G401 (cell line): Measurements from ENCODE around the gene AMOTL1. TPM values are rescaled to one million over a fixed set of nuclear protein-coding genes. Genes with fewer than 3 reads are reported as not detected.
"Not testable (repeated sequence)": the region's sequence is repeated elsewhere in the genome, so short reads cannot be mapped to it uniquely, and the experiment has no call there.

Experiments used
- DNase-seq: peaks from one replicate; pipeline ENCODE4 v3.0.0-alpha.2; 2015; ENCODE audit warnings: low spot score
- in situ Hi-C: cut with HindIII; loops from 2 replicates; pipeline ENCODE4 v1.10.0; 2016; ENCODE audit warnings: low sequenced_read_pairs, mixed read lengths
- total RNA-seq: library from RNA; depleted of rRNA; stranded (reverse); fragments of >200 nt; shearing (Covaris generic); gene quantifications from 2 replicates; pipeline ENCODE4 v1.2.3, GENCODE V29; 2014

AMOTL1 gene
- total RNA-seq, 1 experiment from 2014 or later = 45.9 TPM

GRCh38 chr11:94888204-94888603 is 120.0 kb downstream of the AMOTL1 start:
- DNase-seq = no peak
- in situ Hi-C loops = no loop called here

GRCh38 chr11:94895451-94895850 is 127.3 kb downstream of the AMOTL1 start:
- in situ Hi-C loops = no loop called here
- no peak for DNase-seq

GRCh38 chr11:94895971-94896370 is 127.8 kb downstream of the AMOTL1 start:
- in situ Hi-C loops = no loop called here

GRCh38 chr11:94897330-94897768 is 129.2 kb downstream of the AMOTL1 start:
- in situ Hi-C loops = no loop called here
- peak; percentile 66 for DNase-seq

More at GRCh38 chr11:94895971-94896370, 127.8 kb downstream of the AMOTL1 start:
- no peak for DNase-seq

GRCh38 chr11:94907226-94907625 is 139.1 kb downstream of the AMOTL1 start:
- DNase-seq = no peak
- in situ Hi-C loops = no loop called here

- DNase-seq = no peak
- in situ Hi-C loops = no loop called here
These were observed 141.2 kb downstream of the AMOTL1 start for GRCh38 chr11:94909371-94909820.

GRCh38 chr11:94910270-94910669 is 142.1 kb downstream of the AMOTL1 start:
- in situ Hi-C loops = no loop called here
- DNase-seq = no peak

GRCh38 chr11:94910779-94911178 is 142.6 kb downstream of the AMOTL1 start:
- DNase-seq = no peak
- in situ Hi-C loops = no loop called here

- in situ Hi-C loops = no loop called here
- no peak for DNase-seq
These were observed 144.7 kb downstream of the AMOTL1 start for GRCh38 chr11:94912806-94913205.

- in situ Hi-C loops, DNase-seq: not testable (repeated sequence)
These were observed 145.7 kb downstream of the AMOTL1 start for GRCh38 chr11:94913718-94914394.

- no peak for DNase-seq
- in situ Hi-C loops = no loop called here
These were observed 152.2 kb downstream of the AMOTL1 start for GRCh38 chr11:94920311-94920710.

- in situ Hi-C loops = no loop called here
- DNase-seq = no peak
These were observed 154.3 kb downstream of the AMOTL1 start for GRCh38 chr11:94922321-94923003.

GRCh38 chr11:94923004-94923334 is 154.8 kb downstream of the AMOTL1 start:
- in situ Hi-C loops = no loop called here
- no peak for DNase-seq

- DNase-seq = peak; percentile 21
- in situ Hi-C loops = no loop called here
These were observed 156.0 kb downstream of the AMOTL1 start for GRCh38 chr11:94924171-94924572.

GRCh38 chr11:94924612-94925011 is 156.5 kb downstream of the AMOTL1 start:
- no peak for DNase-seq
- in situ Hi-C loops = no loop called here

- in situ Hi-C loops = no loop called here
- no peak for DNase-seq
These were observed 157.5 kb downstream of the AMOTL1 start for GRCh38 chr11:94925422-94926270.

GRCh38 chr11:94926271-94926625 is 158.1 kb downstream of the AMOTL1 start:
- DNase-seq = no peak
- in situ Hi-C loops = no loop called here
